Tibial nerve (tissue), 4 donors: Measurements from ENCODE around the gene CLN3.

Source experiments
- CTCF ChIP-seq, 5 experiments: fragments of 200-600 bp in 3 of 5; fragments of 450-650 bp in 2 of 5; sonication (generic) in 3 of 5; IDR thresholded peaks; one replicate each; pipeline ENCODE4 v1.5.1; 2016 to 2019; ENCODE audit warnings: antibody characterized with exemption in 5 of 5, mild to moderate bottlenecking in 3 of 5, moderate library complexity in 2 of 5
- EP300 ChIP-seq, 2 donors: sonication (generic); formaldehyde crosslinking; IDR thresholded peaks; one replicate each; pipeline ENCODE4 v1.6.1; 2017; ENCODE audit warnings: antibody characterized with exemption in 2 of 2, mild to moderate bottlenecking in 1 of 2
- POLR2A ChIP-seq, 2 donors: fragments of 450-650 bp; IDR thresholded peaks; one replicate each; pipeline ENCODE4 v1.6.1; 2017; ENCODE audit warnings: antibody characterized with exemption in 2 of 2, mild to moderate bottlenecking in 2 of 2, moderate library complexity in 2 of 2

GRCh38 chr16:28521436-28521835 is 29.6 kb upstream of the CLN3 start:
- TF ChIP-seq CTCF (IDR thresholded peaks at IDR 0.05) (no peak), POLR2A (IDR thresholded peaks at IDR 0.05) (no peak), EP300 (IDR thresholded peaks at IDR 0.05) (no peak)
